Left forelimb (tissue), 1 donor: ENCODE data around the gene PPM1M.

Experiments
- DNase-seq: peaks from one replicate; pipeline ENCODE4 v3.0.0-alpha.2; 2018; ENCODE audit warnings: low spot score

PPM1M gene

GRCh38 chr3:52245322-52246263 is at the start of gene PPM1M:
PPM1M (plus strand) TSS chr3:52245759; CDS start chr3:52245825, 66 bp downstream.
- no peak for DNase-seq

GRCh38 chr3:52195823-52196331 is 49.7 kb upstream of the PPM1M start:
- no peak for DNase-seq

GRCh38 chr3:52196977-52197376 is 48.6 kb upstream of the PPM1M start:
- no peak for DNase-seq

- no peak for DNase-seq
These were observed 48.1 kb upstream of the PPM1M start for GRCh38 chr3:52197499-52197841.

- peak; percentile 95 for DNase-seq
These were observed 47.5 kb upstream of the PPM1M start, which contains the start of gene ALAS1 for GRCh38 chr3:52197842-52198625. ALAS1 (plus strand) TSS chr3:52198160; CDS start chr3:52199242, 1,082 bp downstream.

GRCh38 chr3:52198643-52199608 is 46.6 kb upstream of the PPM1M start:
- no peak for DNase-seq

GRCh38 chr3:52200981-52201679 is 44.4 kb upstream of the PPM1M start:
- no peak for DNase-seq

- no peak for DNase-seq
These were observed 43.0 kb upstream of the PPM1M start for GRCh38 chr3:52202384-52203077.

- DNase-seq: no peak
These were observed 41.9 kb upstream of the PPM1M start for GRCh38 chr3:52203701-52204100.

- no peak for DNase-seq
These were observed 41.1 kb upstream of the PPM1M start for GRCh38 chr3:52204337-52205073.

GRCh38 chr3:52205727-52206372 is 39.7 kb upstream of the PPM1M start:
- DNase-seq: no peak

GRCh38 chr3:52208556-52208955 is 37.0 kb upstream of the PPM1M start:
- no peak for DNase-seq

GRCh38 chr3:52210037-52210436 is 35.5 kb upstream of the PPM1M start:
- DNase-seq: no peak

- no peak for DNase-seq
These were observed 35.0 kb upstream of the PPM1M start for GRCh38 chr3:52210550-52211046.

GRCh38 chr3:52211268-52211891 is 34.2 kb upstream of the PPM1M start:
- no peak for DNase-seq

- DNase-seq: no peak
These were observed 32.6 kb upstream of the PPM1M start for GRCh38 chr3:52213005-52213404.

- DNase-seq: no peak
These were observed 31.7 kb upstream of the PPM1M start for GRCh38 chr3:52213901-52214300.

GRCh38 chr3:52215351-52215750 is 30.2 kb upstream of the PPM1M start:
- no peak for DNase-seq
